ELR (cell line): ENCODE measurements around the gene CYP27B1.
"Not testable (repeated sequence)": the region's sequence is repeated elsewhere in the genome, so short reads cannot be mapped to it uniquely, and the experiment has no call there.

ENCODE experiments used
- DNase-seq: peaks from one replicate; pipeline ENCODE4 v3.0.0-alpha.2; 2015; ENCODE audit warnings: low read depth

CYP27B1 gene

DNA sequence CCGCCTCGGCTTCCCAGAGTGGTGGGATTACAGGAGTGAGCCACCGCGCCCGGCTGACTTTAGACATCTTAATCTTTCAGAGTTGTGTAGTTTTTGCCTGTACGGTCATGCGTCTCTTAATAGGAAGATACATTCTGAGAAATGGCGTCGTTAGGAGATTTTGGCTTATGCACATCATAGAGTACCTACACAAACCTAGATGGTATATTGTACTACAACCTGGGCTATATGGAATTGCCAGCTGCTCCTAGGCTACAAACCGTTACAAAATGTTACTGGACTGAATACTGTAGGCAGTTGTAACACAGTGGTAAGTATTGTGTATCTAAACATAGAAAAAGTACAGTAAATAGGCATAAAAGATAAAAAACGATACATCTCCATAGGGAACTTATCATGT, 17.0 kb upstream of the CYP27B1 start:
- no peak for DNase-seq

GRCh38 chr12:57783466-57783801, 16.6 kb upstream of the CYP27B1 start:
- no peak for DNase-seq

DNA sequence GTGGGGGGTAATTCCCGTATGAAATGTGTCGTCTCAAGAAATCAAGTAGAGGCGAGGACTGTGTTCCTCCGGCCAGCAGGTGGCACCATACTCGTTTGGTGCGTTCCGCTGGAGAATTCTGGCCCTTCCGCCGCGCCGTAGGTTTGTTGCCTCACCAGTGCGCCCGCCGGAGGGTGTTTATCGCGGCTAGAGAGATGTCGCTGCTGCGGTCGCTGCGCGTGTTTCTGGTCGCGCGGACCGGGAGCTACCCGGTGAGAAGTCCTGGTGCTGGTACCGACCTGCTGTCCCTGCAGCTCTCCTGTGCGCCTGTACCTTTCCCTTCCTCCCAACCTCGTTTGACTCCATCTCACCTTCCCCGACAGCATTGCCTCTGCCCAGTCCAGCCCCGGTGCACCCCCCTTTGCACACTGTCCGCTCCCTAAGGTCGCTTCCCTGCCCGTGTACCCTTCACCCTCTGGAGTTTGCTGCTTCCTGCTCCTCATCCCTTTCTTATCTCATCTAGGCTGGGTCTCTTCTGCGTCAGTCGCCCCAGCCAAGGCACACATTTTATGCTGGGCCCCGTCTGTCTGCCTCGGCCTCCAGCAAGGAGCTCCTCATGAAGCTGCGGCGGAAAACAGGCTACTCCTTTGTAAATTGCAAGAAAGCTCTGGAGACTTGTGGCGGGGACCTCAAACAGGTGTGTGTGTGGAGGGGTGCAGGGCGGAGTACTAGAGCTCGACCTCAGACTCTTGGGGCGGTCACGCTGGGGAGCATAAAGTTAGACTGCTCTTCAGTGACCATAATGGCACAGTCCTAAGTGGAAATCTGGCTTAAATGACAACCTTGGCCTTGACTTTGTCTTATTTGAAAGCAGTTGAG, 16.0 kb upstream of the CYP27B1 start, which contains the start of gene TSFM:
TSFM (plus strand) TSS at position 180 of the 858 bp plus-strand sequence; CDS start at position 195, 15 bp downstream.
- peak; percentile 97 for DNase-seq

GRCh38 chr12:57782243-57782607, 15.3 kb upstream of the CYP27B1 start:
- DNase-seq, result no peak

DNA sequence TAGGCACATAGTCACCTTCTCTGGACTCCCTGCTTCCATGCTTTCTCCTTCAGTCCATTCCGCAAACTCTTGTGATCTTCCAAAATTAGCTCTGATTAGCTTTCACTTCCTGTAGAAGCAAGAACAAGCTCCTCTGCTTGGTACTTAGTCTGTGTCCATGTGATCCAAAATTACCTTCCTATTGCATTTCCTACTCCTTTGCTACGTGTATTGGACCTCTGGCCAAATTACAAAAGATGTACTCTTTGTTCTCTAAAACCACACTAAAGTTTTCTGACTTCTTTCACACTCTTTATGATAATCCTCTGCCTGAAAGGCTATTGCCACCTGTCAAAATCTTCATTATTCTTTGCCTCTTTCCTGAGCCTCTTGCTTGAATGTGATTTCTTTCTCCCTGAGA, 14.9 kb upstream of the CYP27B1 start:
- DNase-seq, result no peak

- DNase-seq, result no peak
These were observed 14.4 kb upstream of the CYP27B1 start for GRCh38 chr12:57781244-57781643.

DNA sequence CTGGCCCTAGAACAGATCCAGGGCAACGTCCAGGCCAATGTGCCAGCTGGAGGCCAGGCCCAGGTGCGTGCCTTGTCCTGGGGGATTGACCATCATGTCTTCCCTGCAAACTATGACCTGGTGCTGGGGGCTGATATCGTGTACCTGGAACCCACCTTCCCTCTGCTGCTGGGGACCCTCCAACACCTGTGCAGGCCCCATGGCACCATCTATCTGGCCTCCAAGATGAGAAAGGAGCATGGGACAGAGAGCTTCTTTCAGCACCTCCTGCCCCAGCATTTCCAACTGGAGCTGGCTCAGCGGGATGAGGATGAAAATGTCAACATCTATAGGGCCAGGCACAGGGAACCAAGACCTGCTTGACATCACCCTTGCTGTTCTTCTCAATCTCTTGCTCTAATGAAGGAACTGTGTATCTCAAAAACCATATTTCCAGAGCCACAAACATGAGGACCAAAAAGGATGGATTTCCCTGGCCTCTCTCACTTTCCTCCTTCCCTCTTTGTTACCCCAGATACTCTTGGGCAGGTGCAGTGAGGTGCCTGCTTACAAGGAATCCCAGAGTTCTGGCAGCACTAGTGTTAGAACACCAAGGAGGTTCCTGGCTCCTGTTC, 13.5 kb upstream of the CYP27B1 start:
- no peak for DNase-seq

- no peak for DNase-seq
These were observed 12.9 kb upstream of the CYP27B1 start for GRCh38 chr12:57779736-57780135.

DNA sequence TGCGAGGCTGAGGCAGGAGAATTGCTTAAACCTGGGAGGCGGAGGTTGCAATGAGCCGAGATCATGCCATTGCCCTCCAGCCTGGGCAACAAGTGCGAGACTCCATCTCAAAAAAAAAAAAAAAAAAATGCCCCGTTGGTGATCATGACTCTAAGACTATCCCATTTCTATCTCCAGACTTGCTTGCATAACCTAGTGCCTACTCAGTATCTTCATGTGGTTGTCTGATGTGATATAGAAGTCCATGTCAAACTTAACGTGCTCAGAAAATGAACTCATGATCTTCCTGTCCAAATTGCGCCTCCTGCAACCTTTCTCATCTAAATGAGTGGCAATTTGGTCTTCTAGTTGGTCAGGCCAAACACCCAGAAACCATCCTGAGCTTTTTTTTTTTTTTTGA, 11.0 kb upstream of the CYP27B1 start:
- no peak for DNase-seq

- no peak for DNase-seq
These were observed 10.5 kb upstream of the CYP27B1 start for GRCh38 chr12:57777367-57777766.

DNA sequence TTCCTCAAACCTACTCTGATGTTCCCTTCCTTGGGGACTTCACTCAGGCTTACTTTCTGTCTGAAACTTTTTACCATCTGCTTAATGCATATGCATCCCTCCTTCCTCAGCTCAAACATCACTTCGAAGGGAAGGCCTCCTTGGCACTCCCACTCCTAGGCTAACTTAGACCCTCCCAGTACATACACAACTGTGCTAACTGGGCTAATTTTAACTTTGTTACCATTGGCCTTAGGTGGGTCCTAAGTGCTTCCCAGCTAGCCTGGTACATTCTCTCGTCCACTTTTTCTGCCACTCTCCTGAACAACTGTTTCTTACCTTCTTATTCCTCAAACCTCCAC, 9.3 kb upstream of the CYP27B1 start:
- no peak for DNase-seq

DNA sequence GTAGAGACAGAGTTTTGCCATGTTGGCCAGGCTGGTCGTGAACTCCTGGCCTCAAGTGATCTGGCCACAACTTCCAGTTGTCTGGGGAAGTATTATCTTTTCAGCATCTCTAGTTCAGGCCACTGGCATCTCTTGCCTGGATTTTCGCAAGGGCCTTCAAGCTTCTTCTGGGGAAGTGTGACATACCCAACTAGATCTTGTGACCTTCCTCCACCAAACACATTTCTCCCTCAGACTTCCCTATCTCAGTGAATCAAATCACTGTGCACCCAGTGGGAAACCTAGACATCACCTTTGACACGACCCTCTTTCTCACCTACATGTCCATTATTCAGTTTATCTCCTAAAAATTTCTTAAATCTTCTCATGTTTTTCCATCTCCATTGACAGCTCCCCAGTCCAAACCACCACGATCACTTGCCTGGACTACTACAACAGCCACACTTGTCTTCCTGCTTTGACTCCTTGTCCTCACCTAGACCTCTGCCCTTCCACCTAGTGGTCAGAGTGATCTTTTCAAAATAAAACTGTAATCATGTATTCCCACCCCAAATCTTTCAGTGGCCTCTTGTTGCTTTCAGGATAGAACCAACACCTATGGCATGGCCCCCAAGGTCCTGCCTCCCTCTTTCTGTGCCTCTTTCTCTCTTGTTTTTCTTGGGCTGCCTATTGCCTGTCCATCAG, 8.8 kb upstream of the CYP27B1 start:
- DNase-seq, result no peak

GRCh38 chr12:57775044-57775443, 8.2 kb upstream of the CYP27B1 start:
- DNase-seq, result no peak

GRCh38 chr12:57774634-57775033, 7.8 kb upstream of the CYP27B1 start:
- DNase-seq, result not testable (repeated sequence)

GRCh38 chr12:57772429-57773322, 5.8 kb upstream of the CYP27B1 start, which contains the start of gene EEF1AKMT3:
TSS of gene EEF1AKMT3 (plus strand) at chr12:57772614. CDS start at chr12:57772725, 111 bp downstream.
- peak; percentile 78 for DNase-seq

DNA sequence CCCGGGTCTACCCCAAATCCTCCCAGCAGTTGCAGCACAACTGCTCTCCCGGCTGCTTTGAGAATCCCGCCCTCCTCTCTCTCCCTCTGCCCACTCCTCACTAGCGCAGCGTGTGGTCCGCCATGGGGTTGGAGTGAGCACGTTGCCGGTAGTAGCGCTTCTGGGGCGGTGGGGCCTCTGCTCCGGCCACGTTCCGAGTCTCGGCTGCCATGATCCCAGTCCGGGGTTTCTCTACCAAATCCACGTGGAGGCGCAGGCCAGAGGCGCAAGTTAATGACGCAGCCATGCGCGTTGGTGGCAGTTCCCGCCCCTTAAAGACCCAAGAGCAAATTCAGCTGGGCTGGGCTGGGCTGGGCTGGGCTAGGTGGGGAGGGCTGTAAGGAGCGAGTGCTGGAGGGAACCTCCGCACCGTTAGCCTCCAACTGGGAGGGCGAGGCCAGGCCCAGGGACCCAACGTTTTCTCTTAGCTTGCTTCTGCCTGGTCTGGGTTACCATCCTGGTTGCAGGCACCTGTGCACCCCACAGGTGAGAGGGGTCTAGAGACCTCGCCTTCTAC, 5.1 kb upstream of the CYP27B1 start, which contains the start of gene METTL1:
METTL1 (minus strand) TSS at position 233 of the 556 bp plus-strand sequence; CDS start at position 211, 22 bp downstream.
- peak; percentile 98 for DNase-seq

- peak; percentile 95 for DNase-seq
These were observed 4.5 kb upstream of the CYP27B1 start for GRCh38 chr12:57771236-57771872.

DNA sequence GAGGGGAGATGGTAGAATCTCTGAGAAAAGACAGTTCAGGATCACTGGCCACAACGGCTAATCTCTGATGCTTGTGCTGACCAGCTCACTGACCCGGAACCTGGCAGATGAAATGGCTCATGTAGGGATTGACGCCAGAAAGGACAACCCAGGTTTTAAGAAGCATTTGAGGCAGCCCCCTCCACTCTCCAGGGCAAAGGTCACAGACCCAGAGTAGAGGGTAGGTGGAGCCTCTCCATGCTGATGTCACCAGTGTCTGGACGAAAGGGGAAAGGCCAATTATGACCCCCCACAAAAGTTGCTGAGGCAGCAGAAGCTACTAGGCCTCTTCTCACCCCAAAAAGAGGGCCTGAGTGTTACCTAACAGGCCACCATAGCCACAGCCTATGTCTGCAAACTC, 3.9 kb upstream of the CYP27B1 start:
- DNase-seq, result no peak

- no peak for DNase-seq
These were observed 2.7 kb upstream of the CYP27B1 start for GRCh38 chr12:57769594-57769993.

DNA sequence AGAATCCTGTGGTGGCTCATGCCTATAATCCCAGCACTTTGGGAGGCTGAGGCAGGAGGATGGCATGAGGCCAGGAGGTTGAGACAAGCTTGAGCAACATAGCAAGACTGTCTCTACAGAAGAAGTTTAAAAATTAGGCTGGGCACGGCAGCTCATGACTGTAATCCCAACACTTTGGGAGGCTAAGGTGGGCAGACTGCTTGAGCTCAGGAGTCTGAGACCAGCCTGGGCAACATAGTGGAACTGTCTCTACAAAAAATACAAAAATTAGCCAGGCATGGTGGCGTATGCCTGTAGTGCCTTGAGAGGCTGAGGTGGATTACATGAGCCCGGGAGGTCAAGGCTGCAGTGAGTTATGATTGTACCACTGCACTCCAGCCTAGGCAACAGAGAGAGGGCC, 998 bp upstream of the CYP27B1 start:
- no peak for DNase-seq

DNA sequence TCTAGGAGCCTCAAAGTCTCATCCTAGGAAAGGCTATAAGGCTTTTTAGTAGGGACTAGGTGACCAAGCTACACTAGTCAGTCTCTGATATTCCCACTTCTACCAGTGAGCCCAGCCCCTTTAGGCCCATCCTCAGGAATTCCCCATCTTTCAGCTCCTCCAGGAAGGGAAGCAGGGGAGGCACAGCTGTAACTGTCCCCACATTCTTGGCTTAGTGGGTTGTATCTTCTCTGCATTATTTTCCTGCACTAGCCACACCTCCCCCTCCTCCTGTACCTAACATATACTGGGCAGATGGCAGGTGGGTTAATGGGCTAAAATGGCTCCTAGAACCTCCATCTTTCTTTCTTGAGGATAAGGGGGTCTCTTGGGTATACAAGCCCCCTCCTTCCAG, 424 bp upstream of the CYP27B1 start:
- DNase-seq, result no peak
